Coronary artery (tissue), 2 donors: ENCODE data around the gene OPRL1.

Experiments used
- DNase-seq: peaks from one replicate; pipeline ENCODE4 v3.0.0-alpha.2; 2017; ENCODE audit warnings: low spot score
- H3K27ac ChIP-seq, 2 donors: fragments of 200-600 bp; sonication (generic); one replicate each; pipeline ENCODE4 v1.5.1; 2016 to 2019
- H3K4me3 ChIP-seq: fragments of 200-600 bp; sonication (generic); 2 replicates; pipeline ENCODE4 v1.5.1; 2016; ENCODE audit warnings: mild to moderate bottlenecking, moderate library complexity
- TF ChIP-seq, protein P1 (sequence below): fragments of 200-600 bp; sonication (generic); IDR thresholded peaks from one replicate; pipeline ENCODE4 v1.5.1; 2019; ENCODE audit warnings: antibody characterized with exemption

Gene OPRL1

DNA sequence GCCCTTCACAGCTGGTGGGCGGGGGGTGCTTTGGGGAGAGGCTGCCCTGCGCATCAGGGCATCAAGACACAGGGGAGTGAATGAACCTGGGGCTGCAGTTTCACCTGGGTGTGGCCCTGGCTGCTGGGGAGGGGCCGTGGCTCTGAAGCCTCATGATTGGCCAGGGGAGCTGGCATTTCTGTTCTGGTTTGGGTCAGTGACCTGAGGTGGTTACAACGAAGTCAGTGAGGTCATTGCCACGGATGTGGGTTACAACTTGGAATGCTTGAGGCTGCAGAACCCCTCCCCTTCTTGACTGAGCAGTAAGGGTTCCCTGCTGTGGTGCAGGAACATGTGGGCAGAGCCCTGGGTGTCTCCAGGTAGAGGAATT, 13.9 kb upstream of the OPRL1 start:
- no peak for DNase-seq
- no peak overlapping the region for H3K4me3 ChIP-seq
- TF ChIP-seq, protein P1, sequence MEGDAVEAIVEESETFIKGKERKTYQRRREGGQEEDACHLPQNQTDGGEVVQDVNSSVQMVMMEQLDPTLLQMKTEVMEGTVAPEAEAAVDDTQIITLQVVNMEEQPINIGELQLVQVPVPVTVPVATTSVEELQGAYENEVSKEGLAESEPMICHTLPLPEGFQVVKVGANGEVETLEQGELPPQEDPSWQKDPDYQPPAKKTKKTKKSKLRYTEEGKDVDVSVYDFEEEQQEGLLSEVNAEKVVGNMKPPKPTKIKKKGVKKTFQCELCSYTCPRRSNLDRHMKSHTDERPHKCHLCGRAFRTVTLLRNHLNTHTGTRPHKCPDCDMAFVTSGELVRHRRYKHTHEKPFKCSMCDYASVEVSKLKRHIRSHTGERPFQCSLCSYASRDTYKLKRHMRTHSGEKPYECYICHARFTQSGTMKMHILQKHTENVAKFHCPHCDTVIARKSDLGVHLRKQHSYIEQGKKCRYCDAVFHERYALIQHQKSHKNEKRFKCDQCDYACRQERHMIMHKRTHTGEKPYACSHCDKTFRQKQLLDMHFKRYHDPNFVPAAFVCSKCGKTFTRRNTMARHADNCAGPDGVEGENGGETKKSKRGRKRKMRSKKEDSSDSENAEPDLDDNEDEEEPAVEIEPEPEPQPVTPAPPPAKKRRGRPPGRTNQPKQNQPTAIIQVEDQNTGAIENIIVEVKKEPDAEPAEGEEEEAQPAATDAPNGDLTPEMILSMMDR = no peak
- H3K27ac ChIP-seq = no peak overlapping the region

GRCh38 chr20:64067005-64067632, 12.8 kb upstream of the OPRL1 start:
- no peak for DNase-seq
- Histone ChIP-seq H3K4me3 (no peak overlapping the region), H3K27ac (no peak overlapping the region)
- TF ChIP-seq, protein P1 = no peak

GRCh38 chr20:64067733-64068307, 12.1 kb upstream of the OPRL1 start:
- Histone ChIP-seq H3K4me3 (no peak overlapping the region), H3K27ac (no peak overlapping the region)
- TF ChIP-seq, protein P1 = no peak
- no peak for DNase-seq

DNA sequence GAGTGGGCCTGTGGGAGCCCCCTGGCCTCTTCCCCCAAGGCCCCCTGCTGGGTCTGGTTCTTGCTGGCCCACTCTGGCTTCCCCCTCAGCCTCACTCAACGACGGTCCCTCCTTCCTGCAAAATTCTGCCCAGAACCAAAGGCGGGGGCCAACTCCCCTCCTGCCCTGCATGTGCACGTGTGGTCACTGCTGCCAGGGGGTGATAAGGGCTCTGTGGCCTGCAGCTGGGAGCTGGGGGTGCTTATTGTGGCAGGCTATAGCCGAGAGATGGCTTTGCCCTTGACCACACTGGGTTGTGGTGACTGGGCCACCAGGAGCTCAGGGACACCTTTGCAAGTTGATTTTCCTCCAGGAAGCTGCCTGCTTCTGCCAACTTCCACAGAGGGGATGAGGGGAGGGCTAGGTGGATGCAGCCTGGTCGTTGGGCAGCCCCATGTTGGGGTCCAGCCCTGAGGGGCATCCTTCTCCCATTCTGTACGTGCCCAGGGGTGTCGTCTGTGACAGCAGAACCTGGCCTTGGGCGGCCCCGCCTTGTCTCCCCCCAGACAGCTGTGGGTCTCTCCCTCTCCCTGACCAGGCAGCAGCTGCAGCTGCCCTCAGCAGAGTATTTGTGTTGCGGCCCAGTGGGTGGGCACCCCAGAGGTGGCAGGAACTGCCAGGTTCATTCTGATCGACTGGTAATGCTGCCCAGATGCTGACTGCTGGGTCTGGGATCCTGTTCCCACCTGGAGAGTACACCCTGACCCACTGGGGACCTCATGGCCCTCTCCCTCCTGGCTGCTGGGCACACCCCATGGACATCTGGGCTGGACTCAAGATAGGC, 11.3 kb upstream of the OPRL1 start:
- TF ChIP-seq, protein P1 = no peak
- no peak overlapping the region for H3K4me3 ChIP-seq
- no peak for DNase-seq
- H3K27ac ChIP-seq = no peak overlapping the region

GRCh38 chr20:64069209-64069613, 10.7 kb upstream of the OPRL1 start:
- no peak overlapping the region for H3K4me3 ChIP-seq
- TF ChIP-seq, protein P1 = no peak
- H3K27ac ChIP-seq = no peak overlapping the region
- DNase-seq = no peak

DNA sequence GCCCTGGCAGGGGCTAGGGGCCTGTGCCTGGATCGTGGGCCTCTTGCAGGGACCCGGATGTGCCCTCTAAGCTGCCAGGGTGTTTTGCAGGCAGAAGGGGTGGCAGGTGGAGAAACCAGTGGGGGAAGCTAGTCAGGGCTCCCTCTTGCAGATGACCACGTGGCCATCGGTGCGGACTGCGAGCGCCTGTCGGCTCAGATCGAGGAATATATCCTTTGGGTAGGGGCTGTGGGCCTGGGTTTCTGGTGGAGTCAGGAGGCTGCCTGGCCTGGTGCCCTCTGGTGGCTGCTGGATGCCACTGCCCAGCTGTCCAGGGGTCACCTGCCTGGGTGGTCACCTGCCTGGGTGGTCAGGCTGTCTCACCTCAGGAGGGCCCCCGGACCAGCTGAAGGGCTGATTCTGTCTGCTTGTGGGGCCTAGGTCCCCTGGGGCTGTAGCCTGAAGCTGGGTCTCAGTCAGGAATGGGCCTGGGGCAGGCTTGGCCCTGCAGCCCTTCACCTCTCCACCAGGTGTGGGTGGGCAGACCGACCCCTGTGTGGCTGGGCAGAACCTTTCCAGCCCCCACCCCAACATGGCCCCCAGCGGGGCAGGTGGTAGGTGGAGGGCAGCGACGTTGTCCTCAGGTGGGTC, 10.2 kb upstream of the OPRL1 start:
- no peak overlapping the region for H3K4me3 ChIP-seq
- TF ChIP-seq, protein P1 = peak; percentile 36
- DNase-seq = no peak

More for the DNA sequence above, 10.2 kb upstream of the OPRL1 start:
- no peak overlapping the region for H3K27ac ChIP-seq
